Measurements from ENCODE around the gene POLR3K.

The POLR3K gene

GRCh38 chr16:60166-60565 is 6.8 kb upstream of the POLR3K start:
- TF ChIP-seq CTCF (IDR thresholded peaks at IDR 0.05; ENCODE audit: borderline replicate concordance, extremely low read depth, low read length, poor library complexity, severe bottlenecking) = no peak
- TF ChIP-seq EZH2 (IDR thresholded peaks at IDR 0.05; ENCODE audit: borderline replicate concordance, low read depth, low read length, severe bottlenecking) = no peak
- DNase-seq = no peak
- Histone ChIP-seq H3K27ac (ENCODE audit: low read length) (no peak overlapping the region), H3K9ac (ENCODE audit: low read depth, low read length) (no peak overlapping the region), H3K4me2 (ENCODE audit: insufficient read depth, low read length) (no peak overlapping the region), H3K27me3 (ENCODE audit: insufficient read depth, low read length, poor library complexity) (no peaks in the 10 kb centered on the region), H3K36me3 (ENCODE audit: insufficient read depth, low read length) (peaks cover 32% of the 10 kb centered on the region), H3K4me1 (ENCODE audit: insufficient read depth, low read length) (peaks cover 7% of the 10 kb centered on the region), H2AFZ (ENCODE audit: low read depth, low read length) (no peak overlapping the region), H3K4me3 (ENCODE audit: low read depth in 1 of 2, low read length in 2 of 2) (no peak overlapping the region), H4K20me1 (ENCODE audit: insufficient read depth, low read length) (0 out of 2 replicates have a peak, but pooled peaks cover 5% of the 10 kb centered on the region), H3K9me3 (ENCODE audit: insufficient read depth, low read length, severe bottlenecking) (no peaks in the 10 kb centered on the region), H3K79me2 (ENCODE audit: insufficient read depth, low read length) (peaks cover 6% of the 10 kb centered on the region)
- no peak for ATAC-seq (ENCODE audit: insufficient read depth, low read depth)

- peaks cover 13% of the 10 kb centered on the region for H3K4me1 ChIP-seq (ENCODE audit: insufficient read depth, low read length)
- no peaks in the 10 kb centered on the region for H3K27me3 ChIP-seq (ENCODE audit: insufficient read depth, low read length, poor library complexity)
- 0 out of 3 replicates have a peak, but pooled peaks have one; percentile 22 for ATAC-seq (ENCODE audit: insufficient read depth, low read depth)
- no peak overlapping the region for H2AFZ ChIP-seq (ENCODE audit: low read depth, low read length)
- H3K27ac ChIP-seq (ENCODE audit: low read length) = no peak overlapping the region
- no peak overlapping the region for H3K4me2 ChIP-seq (ENCODE audit: insufficient read depth, low read length)
- H3K9me3 ChIP-seq (ENCODE audit: insufficient read depth, low read length, severe bottlenecking) = no peaks in the 10 kb centered on the region
- peaks cover 10% of the 10 kb centered on the region for H3K79me2 ChIP-seq (ENCODE audit: insufficient read depth, low read length)
- 0 out of 2 replicates have a peak, but pooled peaks cover 5% of the 10 kb centered on the region for H4K20me1 ChIP-seq (ENCODE audit: insufficient read depth, low read length)
- peaks cover 32% of the 10 kb centered on the region for H3K36me3 ChIP-seq (ENCODE audit: insufficient read depth, low read length)
- DNase-seq = no peak
- no peak overlapping the region for H3K4me3 ChIP-seq (ENCODE audit: low read depth in 1 of 2, low read length in 2 of 2)
- no peak overlapping the region for H3K9ac ChIP-seq (ENCODE audit: low read depth, low read length)
- no peak for TF ChIP-seq EZH2 (IDR thresholded peaks at IDR 0.05; ENCODE audit: borderline replicate concordance, low read depth, low read length, severe bottlenecking)
- TF ChIP-seq CTCF (IDR thresholded peaks at IDR 0.05; ENCODE audit: borderline replicate concordance, extremely low read depth, low read length, poor library complexity, severe bottlenecking) = no peak
Observed at GRCh38 chr16:59440-60059, 6.1 kb upstream of the POLR3K start.

- Histone ChIP-seq H2AFZ (ENCODE audit: low read depth, low read length) (no peak overlapping the region), H3K4me3 (ENCODE audit: low read depth in 1 of 2, low read length in 2 of 2) (no peak overlapping the region), H3K4me1 (ENCODE audit: insufficient read depth, low read length) (peaks cover 18% of the 10 kb centered on the region), H3K27ac (ENCODE audit: low read length) (no peak overlapping the region), H3K36me3 (ENCODE audit: insufficient read depth, low read length) (peaks cover 32% of the 10 kb centered on the region), H3K79me2 (ENCODE audit: insufficient read depth, low read length) (peaks cover 17% of the 10 kb centered on the region), H4K20me1 (ENCODE audit: insufficient read depth, low read length) (0 out of 2 replicates have a peak, but pooled peaks cover 5% of the 10 kb centered on the region), H3K9me3 (ENCODE audit: insufficient read depth, low read length, severe bottlenecking) (no peaks in the 10 kb centered on the region), H3K9ac (ENCODE audit: low read depth, low read length) (no peak overlapping the region), H3K27me3 (ENCODE audit: insufficient read depth, low read length, poor library complexity) (no peaks in the 10 kb centered on the region), H3K4me2 (ENCODE audit: insufficient read depth, low read length) (no peak overlapping the region)
- DNase-seq (no peak), ATAC-seq (ENCODE audit: insufficient read depth, low read depth) (0 out of 3 replicates have a peak, but pooled peaks have one; percentile 18)
- TF ChIP-seq CTCF (IDR thresholded peaks at IDR 0.05; ENCODE audit: borderline replicate concordance, extremely low read depth, low read length, poor library complexity, severe bottlenecking) = no peak
- TF ChIP-seq EZH2 (IDR thresholded peaks at IDR 0.05; ENCODE audit: borderline replicate concordance, low read depth, low read length, severe bottlenecking) = no peak
Observed at GRCh38 chr16:58491-59439, 5.4 kb upstream of the POLR3K start.
